ENCODE results near the gene GRPEL2.

Gene GRPEL2

DNA sequence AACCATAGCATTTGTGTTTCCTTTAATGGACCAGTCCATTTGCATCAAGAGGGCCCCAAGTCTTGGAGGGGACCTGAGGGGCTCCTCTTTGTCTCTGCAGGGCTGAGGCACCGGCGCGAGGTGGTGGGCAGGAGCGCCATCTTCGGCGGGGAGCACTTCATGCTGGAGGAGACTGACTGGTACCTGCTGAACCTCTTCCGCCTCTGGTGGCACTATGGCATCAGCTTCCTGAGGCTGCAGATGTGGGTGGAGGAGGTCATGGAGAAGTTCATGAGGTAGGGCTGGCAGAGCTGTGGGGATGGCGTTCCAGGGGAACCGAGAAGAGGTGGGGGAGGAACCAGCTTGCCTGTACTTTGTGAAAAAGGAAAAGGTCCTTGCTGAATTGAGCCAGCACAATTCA lies 18.6 kb downstream of the GRPEL2 start:
- TF ChIP-seq, protein P1, sequence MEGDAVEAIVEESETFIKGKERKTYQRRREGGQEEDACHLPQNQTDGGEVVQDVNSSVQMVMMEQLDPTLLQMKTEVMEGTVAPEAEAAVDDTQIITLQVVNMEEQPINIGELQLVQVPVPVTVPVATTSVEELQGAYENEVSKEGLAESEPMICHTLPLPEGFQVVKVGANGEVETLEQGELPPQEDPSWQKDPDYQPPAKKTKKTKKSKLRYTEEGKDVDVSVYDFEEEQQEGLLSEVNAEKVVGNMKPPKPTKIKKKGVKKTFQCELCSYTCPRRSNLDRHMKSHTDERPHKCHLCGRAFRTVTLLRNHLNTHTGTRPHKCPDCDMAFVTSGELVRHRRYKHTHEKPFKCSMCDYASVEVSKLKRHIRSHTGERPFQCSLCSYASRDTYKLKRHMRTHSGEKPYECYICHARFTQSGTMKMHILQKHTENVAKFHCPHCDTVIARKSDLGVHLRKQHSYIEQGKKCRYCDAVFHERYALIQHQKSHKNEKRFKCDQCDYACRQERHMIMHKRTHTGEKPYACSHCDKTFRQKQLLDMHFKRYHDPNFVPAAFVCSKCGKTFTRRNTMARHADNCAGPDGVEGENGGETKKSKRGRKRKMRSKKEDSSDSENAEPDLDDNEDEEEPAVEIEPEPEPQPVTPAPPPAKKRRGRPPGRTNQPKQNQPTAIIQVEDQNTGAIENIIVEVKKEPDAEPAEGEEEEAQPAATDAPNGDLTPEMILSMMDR (conservative IDR thresholded peaks at IDR 0.05; ENCODE audit: low read depth) = no peak
- CTCF ChIA-PET = no interaction called here
- H3K27ac ChIP-seq = no peak overlapping the region
- no peak for DNase-seq (ENCODE audit: low spot score)
- POLR2A ChIA-PET (ENCODE audit: low non-redundant PET) = no interaction called here

DNA sequence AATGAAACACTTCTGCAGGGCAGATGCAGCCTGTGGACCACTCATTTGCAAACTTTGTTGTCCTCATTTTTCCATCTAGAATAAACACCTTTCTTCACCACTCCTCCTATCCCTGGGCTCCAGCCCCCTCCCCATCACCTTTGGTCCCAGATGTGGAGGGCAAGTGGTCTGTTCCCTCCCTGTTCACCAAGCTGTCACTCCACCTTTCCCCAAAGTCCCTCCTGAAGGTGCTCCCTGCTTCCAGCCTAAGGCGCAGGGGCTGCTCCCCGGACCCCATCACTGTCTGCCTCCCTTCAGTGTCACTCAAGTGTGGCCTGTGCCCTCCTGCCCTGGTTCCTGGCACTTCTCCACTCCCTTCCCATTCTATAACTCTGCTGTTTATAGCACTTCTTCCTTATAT lies 19.4 kb downstream of the GRPEL2 start:
- ChIA-PET CTCF (interaction anchor here (0.6 kb wide), 1 partner anchor 241 kb away, joined by 3 read pairs; no protein-coding TSS in a partner anchor), POLR2A (ENCODE audit: low non-redundant PET) (no interaction called here)
- no peak for DNase-seq (ENCODE audit: low spot score)
- TF ChIP-seq, protein P1 (conservative IDR thresholded peaks at IDR 0.05; ENCODE audit: low read depth) = no peak
- no peak overlapping the region for H3K27ac ChIP-seq

DNA sequence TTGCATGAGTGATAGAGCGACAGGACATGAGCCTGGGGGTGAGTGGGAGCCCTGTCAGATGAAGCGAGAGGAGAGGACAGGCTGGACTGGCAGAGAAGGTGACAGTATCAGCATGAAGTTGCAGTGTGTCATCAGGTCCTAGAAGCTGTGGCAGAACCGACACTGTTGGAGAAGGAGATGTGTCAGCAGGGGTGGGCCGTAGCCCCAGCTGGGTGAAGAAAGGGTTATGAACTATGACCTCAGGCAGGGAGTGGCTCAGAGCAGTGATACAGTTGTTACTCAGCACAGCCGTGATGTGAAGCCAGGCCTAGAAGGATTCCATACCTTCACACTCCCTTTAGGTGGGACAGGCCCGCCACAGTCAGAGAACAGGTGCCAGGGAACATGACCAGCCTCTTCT lies 20.1 kb downstream of the GRPEL2 start:
- POLR2A ChIA-PET (ENCODE audit: low non-redundant PET) = no interaction called here
- TF ChIP-seq, protein P1 (conservative IDR thresholded peaks at IDR 0.05; ENCODE audit: low read depth) = no peak
- no peak overlapping the region for H3K27ac ChIP-seq
- CTCF ChIA-PET = interaction anchor here (0.6 to 2.9 kb wide), 2 partner anchors 7 to 240 kb away, joined by 3 to 16 read pairs; partner anchors contain the start of gene PCYOX1L
- DNase-seq (ENCODE audit: low spot score) = no peak

DNA sequence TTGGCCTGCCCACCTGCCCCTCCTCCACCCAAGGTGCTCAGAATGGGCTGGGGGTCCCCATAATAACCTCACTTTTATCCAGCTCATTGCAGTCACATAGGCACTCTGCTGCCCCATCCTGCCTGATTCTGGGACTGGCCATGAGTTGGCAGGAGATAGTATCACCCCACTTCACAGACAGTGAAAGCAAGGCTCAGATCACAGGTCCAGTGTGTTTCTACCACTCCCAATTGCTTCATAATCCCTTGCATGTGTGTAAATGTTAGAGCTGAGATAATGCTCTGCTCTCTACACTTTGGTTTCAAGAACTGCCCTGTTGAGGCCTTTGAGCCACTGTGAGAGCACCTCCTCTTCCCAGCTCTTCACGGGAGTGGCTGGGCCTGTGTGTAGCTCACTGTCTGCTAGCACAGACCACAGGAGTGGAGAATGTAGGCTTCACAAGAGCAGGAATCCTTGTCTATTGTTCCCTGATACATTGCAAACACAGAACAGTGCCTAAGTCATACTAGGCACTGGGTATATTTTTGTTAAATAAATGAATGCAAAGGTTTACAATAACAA lies 20.9 kb downstream of the GRPEL2 start:
- H3K27ac ChIP-seq = no peak overlapping the region
- no peak for DNase-seq (ENCODE audit: low spot score)
- TF ChIP-seq, protein P1 (conservative IDR thresholded peaks at IDR 0.05; ENCODE audit: low read depth) = no peak
- CTCF ChIA-PET = interaction anchor here (0.6 to 2.9 kb wide), 7 partner anchors 8 to 230 kb away, joined by 3 to 18 read pairs (median 6); partner anchors contain the start of genes GRPEL2 and PCYOX1L
- POLR2A ChIA-PET (ENCODE audit: low non-redundant PET) = no interaction called here

DNA sequence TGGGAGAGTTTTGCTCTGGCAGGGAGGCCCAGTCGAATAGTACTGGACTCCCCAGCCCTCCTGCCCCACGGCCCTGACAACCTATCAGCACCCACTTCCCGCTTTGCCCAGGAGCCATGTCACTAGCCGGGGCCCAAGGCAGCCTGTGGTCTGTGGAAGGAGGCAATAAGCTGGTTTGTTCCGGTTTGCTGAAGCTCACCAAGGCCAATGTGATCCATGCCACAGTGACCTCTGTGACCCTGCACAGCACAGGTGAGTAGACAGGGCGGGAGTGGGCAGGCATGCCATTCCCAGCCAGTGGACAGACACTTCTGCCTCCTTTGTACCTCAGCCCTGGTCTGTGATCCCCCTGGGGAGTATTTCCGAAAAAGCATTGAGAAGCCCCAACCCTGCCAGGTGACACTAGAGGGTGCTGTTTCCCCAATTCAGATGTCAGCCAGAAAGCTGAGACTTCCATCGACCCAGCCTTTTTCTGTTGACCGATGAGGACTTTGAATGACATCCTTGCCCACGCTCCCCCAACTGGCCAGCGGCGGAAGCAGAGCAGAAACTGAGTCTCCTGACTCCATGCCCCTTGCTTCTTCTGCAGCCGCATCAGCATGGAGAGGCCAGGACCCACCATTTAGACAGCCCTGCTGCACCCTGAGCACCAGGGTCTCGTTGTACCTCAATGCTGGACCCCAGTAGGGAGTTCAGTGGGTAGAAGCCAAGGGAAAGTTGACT lies 22.1 kb downstream of the GRPEL2 start:
- TF ChIP-seq, protein P1 (conservative IDR thresholded peaks at IDR 0.05; ENCODE audit: low read depth) = peak; percentile 85
- peak; percentile 85 for DNase-seq (ENCODE audit: low spot score)
- ChIA-PET POLR2A (ENCODE audit: low non-redundant PET) (no interaction called here), CTCF (interaction anchor here (0.5 to 2.9 kb wide), 36 partner anchors 9 to 688 kb away, joined by 3 to 18 read pairs (median 4); partner anchors contain the start of genes GRPEL2 and PCYOX1L)
- peak overlapping the region; percentile 5; the same call in 1 of the 2 replicates for H3K27ac ChIP-seq

DNA sequence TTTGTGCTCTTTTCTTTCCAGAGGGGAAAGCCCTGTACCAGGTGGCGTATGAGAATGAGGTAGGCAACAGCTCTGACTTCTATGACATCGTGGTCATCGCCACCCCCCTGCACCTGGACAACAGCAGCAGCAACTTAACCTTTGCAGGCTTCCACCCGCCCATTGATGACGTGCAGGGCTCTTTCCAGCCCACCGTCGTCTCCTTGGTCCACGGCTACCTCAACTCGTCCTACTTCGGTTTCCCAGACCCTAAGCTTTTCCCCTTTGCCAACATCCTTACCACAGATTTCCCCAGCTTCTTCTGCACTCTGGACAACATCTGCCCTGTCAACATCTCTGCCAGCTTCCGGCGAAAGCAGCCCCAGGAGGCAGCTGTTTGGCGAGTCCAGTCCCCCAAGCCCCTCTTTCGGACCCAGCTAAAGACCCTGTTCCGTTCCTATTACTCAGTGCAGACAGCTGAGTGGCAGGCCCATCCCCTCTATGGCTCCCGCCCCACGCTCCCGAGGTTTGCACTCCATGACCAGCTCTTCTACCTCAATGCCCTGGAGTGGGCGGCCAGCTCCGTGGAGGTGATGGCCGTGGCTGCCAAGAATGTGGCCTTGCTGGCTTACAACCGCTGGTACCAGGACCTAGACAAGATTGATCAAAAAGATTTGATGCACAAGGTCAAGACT lies 22.8 kb downstream of the GRPEL2 start:
- ChIA-PET CTCF (interaction anchor here (0.5 to 2.9 kb wide), 31 partner anchors 8 to 687 kb away, joined by 3 to 18 read pairs (median 5); partner anchors contain the start of genes GRPEL2 and PCYOX1L), POLR2A (ENCODE audit: low non-redundant PET) (no interaction called here)
- DNase-seq (ENCODE audit: low spot score) = no peak
- H3K27ac ChIP-seq = peak overlapping the region; percentile 5; the same call in 1 of the 2 replicates
- TF ChIP-seq, protein P1 (conservative IDR thresholded peaks at IDR 0.05; ENCODE audit: low read depth) = no peak

Measured in RWPE1 (cell line).